SU-DHL-6 (cell line): ENCODE measurements around the gene SPNS2.

ENCODE experiments used
- CTCF ChIP-seq: fragments of 200-600 bp; sonication (generic); IDR thresholded peaks from one replicate; pipeline ENCODE4 v1.5.1; 2017; ENCODE audit warnings: antibody characterized with exemption, mild to moderate bottlenecking, low read length, moderate library complexity; ENCODE audit not compliant: insufficient read depth, poor library complexity, severe bottlenecking
- EZH2phosphoT487 ChIP-seq: fragments of 200-600 bp; sonication (generic), shearing (Covaris generic); conservative IDR thresholded peaks from 2 replicates; pipeline ENCODE4 v1.6.1; 2018; ENCODE audit warnings: mild to moderate bottlenecking, antibody characterized with exemption, low read length, moderate library complexity, mixed read lengths

GRCh38 chr17:4513113-4514032, 14.7 kb downstream of the SPNS2 start:
- TF ChIP-seq CTCF (no peak), EZH2phosphoT487 (no peak)
